ENCODE results near the gene GABRQ. TPM values are rescaled to one million over a fixed set of nuclear protein-coding genes. Genes with fewer than 3 reads are reported as not detected.
"Not testable (repeated sequence)": the region's sequence is repeated elsewhere in the genome, so short reads cannot be mapped to it uniquely, and the experiment has no call there.

GABRQ gene
- polyA plus RNA-seq, 3 donors = 0.01 TPM; not detected in 2

DNA sequence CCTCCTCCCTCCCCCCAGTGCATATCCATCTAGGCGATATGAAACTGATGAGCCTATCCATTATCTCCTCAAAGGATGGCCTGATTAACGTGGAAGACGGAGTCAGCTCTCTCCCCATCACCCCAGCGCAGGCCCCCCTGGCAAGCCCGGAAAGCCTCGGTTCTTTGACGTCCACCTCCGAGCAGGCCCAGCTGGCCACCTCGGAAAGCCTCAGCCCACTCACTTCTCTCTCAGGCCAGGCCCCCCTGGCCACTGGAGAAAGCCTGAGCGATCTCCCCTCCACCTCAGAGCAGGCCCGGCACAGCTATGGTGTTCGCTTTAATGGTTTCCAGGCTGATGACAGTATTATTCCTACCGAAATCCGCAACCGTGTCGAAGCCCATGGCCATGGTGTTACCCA, 14.8 kb downstream of the GABRQ start:
- no peak overlapping the region for H3K27ac ChIP-seq (ENCODE audit: low read depth, low read length)
- WGBS, 3 donors = 86 to 93% (median 92%) methylated on average over 16 of the region's 16 CpGs

GRCh38 chrX:152656087-152656486, 18.4 kb downstream of the GABRQ start:
- WGBS, 3 donors = 66 to 88% (median 88%) methylated on average over 4 of the region's 4 CpGs
- no peak overlapping the region for H3K27ac ChIP-seq (ENCODE audit: low read depth, low read length)

DNA sequence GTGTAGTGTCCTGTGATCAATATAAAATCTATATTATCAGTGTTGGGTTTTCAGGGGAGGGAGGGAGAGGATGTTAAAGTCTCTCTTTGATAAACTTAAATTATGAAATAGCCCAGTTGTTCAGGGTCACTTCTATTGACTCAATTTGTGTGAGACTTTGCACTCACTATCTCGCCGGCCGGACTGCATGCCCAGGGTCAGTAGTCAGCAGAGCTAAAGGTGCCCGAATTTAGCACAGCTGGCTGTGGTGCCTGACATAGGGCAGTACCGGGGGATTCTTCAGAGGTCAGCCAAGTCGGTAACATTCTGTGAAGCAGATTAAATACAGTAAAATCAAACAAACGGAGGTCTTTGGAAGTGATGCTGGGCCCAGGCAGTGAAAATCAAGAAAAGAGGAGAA, 19.2 kb downstream of the GABRQ start:
- WGBS, 3 donors = 44 to 85% (median 82%) methylated on average over 7 of the region's 7 CpGs
- H3K27ac ChIP-seq (ENCODE audit: low read depth, low read length) = no peak overlapping the region

DNA sequence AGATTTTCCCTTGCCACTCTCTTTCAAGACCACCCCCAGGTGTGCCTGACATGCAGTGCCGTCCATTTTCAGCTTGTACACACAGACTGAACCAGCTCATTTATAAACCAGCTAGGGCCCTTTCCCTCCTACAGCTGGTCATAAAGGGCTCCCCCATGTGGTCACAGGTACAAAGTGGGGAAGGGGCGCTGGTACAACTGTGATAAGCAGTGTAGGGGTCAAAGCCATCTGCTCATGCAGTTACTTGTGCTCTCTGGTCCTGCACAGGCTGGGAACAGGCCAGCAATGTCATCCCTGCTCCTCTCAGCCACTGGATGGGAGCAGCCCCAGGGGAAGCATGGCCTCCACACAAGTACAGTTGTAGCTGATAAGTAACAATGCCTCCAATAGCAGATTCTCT, 20.6 kb downstream of the GABRQ start:
- no peak overlapping the region for H3K27ac ChIP-seq (ENCODE audit: low read depth, low read length)
- WGBS, 3 donors = 43 to 50% (median 48%) methylated on average over 2 of the region's 2 CpGs

DNA sequence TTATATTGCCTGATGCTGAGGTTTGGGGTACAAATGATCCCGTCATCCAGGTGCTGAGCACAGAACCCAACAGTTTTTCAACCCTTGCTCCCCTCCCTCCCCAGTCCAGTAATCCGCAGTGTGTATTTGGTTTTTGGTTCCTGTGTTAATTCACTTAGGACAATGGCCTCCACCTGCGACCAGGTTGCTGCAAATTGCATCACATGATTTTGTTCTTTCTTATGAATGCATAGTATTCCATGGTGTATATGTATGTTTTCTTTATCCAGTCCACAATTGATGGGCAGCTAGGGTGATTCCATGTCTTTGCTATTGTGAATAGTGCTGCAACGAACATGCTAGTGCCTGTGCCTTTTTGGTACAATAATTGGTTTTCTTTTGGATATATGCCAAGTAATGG, 25.4 kb downstream of the GABRQ start:
- 39 to 64% (median 58%) methylated on average over 3 to 4 of the region's 4 CpGs for WGBS, 3 donors
- no peak overlapping the region for H3K27ac ChIP-seq (ENCODE audit: low read depth, low read length)

- 71 to 80% (median 77%) methylated on average over 2 of the region's 2 CpGs for WGBS, 3 donors
- H3K27ac ChIP-seq (ENCODE audit: low read depth, low read length) = no peak overlapping the region
Measured at GRCh38 chrX:152674135-152674534, 36.4 kb downstream of the GABRQ start.

DNA sequence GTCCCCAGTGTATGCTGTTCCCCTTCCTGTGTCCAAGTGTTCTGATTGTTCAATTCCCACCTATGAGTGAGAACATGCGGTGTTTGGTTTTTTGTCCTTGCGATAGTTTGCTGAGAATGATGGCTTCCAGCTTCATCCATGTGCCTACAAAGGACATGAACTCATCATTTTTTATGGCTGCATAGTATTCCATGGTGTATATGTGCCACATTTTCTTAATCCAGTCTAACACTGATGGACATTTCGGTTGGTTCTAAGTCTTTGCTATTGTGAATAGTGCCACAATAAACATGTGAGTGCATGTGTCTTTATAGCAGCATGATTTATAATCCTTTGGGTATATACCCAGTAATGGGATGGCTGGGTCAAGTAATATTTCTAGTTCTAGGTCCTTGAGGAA, 37.0 kb downstream of the GABRQ start:
- not testable (repeated sequence) for H3K27ac ChIP-seq (ENCODE audit: low read depth, low read length)
- WGBS, 3 donors = 79 to 96% (median 87%) methylated on average over 3 of the region's 3 CpGs

GRCh38 chrX:152681012-152681411, 43.3 kb downstream of the GABRQ start:
- no CpG with 5 or more reads among the region's 3 CpGs for WGBS, 3 donors
- H3K27ac ChIP-seq (ENCODE audit: low read depth, low read length) = not testable (repeated sequence)

DNA sequence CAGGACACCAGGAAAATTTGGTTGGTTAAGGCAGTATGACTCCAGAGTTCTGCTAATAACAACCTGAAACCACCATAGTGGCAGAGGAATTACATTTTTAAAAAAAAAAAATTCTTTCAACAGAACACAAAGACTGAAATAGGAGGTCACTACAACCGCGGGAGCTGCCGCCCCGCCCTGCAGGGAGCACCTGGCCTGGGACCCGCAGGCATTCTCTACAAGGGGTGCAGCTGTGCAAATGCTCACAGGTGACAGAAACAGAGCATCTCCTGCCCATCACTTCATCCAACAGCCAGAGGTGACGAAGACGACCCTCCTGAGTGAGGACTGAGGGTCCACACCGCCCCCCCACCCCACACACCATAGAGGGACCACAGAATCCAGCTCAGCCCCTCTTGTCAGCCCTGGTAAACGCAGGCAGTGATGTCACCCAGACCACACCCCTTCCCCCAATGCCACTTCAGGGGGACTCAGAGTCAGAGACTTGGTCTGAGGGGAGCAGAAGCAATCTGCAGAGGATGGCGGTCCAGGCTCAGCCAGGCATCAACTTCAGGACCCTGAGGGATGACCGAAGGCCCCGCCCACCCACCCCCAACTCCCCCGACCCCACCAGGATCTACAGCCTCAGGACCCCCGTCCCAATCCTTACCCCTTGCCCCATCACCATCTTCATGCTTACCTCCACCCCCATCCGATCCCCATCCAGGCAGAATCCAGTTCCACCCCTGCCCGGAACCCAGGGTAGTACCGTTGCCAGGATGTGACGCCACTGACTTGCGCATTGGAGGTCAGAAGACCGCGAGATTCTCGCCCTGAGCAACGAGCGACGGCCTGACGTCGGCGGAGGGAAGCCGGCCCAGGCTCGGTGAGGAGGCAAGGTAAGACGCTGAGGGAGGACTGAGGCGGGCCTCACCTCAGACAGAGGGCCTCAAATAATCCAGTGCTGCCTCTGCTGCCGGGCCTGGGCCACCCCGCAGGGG, 60.5 kb downstream of the GABRQ start, which contains the start of gene MAGEA3:
MAGEA3 (plus strand) TSS at position 843 of the 980 bp plus-strand sequence. CDS start 2,039 bp downstream, outside the sequence.
- 50 to 95% (median 87%) methylated on average over 2 to 7 of the region's 34 CpGs for WGBS, 3 donors
- H3K27ac ChIP-seq (ENCODE audit: low read depth, low read length) = not testable (repeated sequence)

- H3K27ac ChIP-seq (ENCODE audit: low read depth, low read length) = not testable (repeated sequence)
- 84 to 100% (median 91%) methylated on average over 4 of the region's 5 CpGs for WGBS, 3 donors
Measured at GRCh38 chrX:152700390-152700789, 62.7 kb downstream of the GABRQ start.

- not testable (repeated sequence) for H3K27ac ChIP-seq (ENCODE audit: low read depth, low read length)
- 78 to 88% (median 88%) methylated on average over 2 to 3 of the region's 7 CpGs for WGBS, 3 donors
Measured at GRCh38 chrX:152706500-152706899, 68.8 kb downstream of the GABRQ start.

Other genes with a start within 250 kb of the GABRQ start
- gene GABRA3, start 186.6 kb upstream of the GABRQ start, polyA plus RNA-seq = not detected
- gene MAGEA3, start 60.9 kb downstream of the GABRQ start, polyA plus RNA-seq = not detected
- gene CSAG2, start 71.4 kb downstream of the GABRQ start, polyA plus RNA-seq = not detected
- not detected for gene MAGEA2B, start 76.7 kb downstream of the GABRQ start, polyA plus RNA-seq
- not detected for gene CSAG1, start 95.8 kb downstream of the GABRQ start, polyA plus RNA-seq
- gene MAGEA12, start 95.9 kb downstream of the GABRQ start, polyA plus RNA-seq = not detected
- gene MAGEA2, start 115.9 kb downstream of the GABRQ start, polyA plus RNA-seq = not detected
- gene CSAG3, start 121.3 kb downstream of the GABRQ start, polyA plus RNA-seq = not detected
- gene MAGEA6, start 131.8 kb downstream of the GABRQ start, polyA plus RNA-seq = not detected
- 10 to 100 TPM; 14.3 to 48.5 (median 24.3) TPM for gene CETN2, start 192.9 kb downstream of the GABRQ start, polyA plus RNA-seq
- 10 to 100 TPM; 13.4 to 44.1 (median 15.8) TPM for gene NSDHL, start 193.2 kb downstream of the GABRQ start, polyA plus RNA-seq